Neural cell (in vitro differentiated cells): ENCODE measurements around the gene TEKT5. TPM values are rescaled to one million over a fixed set of nuclear protein-coding genes. Genes with fewer than 3 reads are reported as not detected.

Experiments used
- H2AFZ ChIP-seq: fragments of 200-600, 300-800 bp; sonication (generic), shearing (Covaris generic); 2 replicates; pipeline ENCODE4 v1.6.0; 2014; ENCODE audit warnings: low read depth, mild to moderate bottlenecking, antibody characterized with exemption, low read length, moderate library complexity
- H3F3A ChIP-seq: fragments of 200-600 bp; shearing (Covaris generic); 2 replicates; pipeline ENCODE4 v1.6.1; 2016; ENCODE audit warnings: mild to moderate bottlenecking, moderate library complexity, mixed read lengths, antibody characterized with exemption, low read length; ENCODE audit not compliant: insufficient read depth, poor library complexity, severe bottlenecking
- H3K27ac ChIP-seq: fragments of 200-600, 300-800 bp; sonication (generic), shearing (Covaris generic); 2 replicates; pipeline ENCODE4 v1.5.1; 2014; ENCODE audit warnings: mild to moderate bottlenecking, low read length, moderate library complexity
- H3K27me3 ChIP-seq: fragments of 300-800, 200-600 bp; sonication (generic), shearing (Covaris generic); 2 replicates; pipeline ENCODE4 v1.6.0; 2014; ENCODE audit warnings: mild to moderate bottlenecking, low read depth, low read length, moderate library complexity; ENCODE audit not compliant: insufficient read depth
- H3K36me3 ChIP-seq: fragments of 300-800, 200-600 bp; sonication (generic), shearing (Covaris generic); 2 replicates; pipeline ENCODE4 v1.5.1; 2014; ENCODE audit warnings: mild to moderate bottlenecking, antibody characterized with exemption, low read length, moderate library complexity; ENCODE audit not compliant: insufficient read depth
- H3K4me2 ChIP-seq: fragments of 300-800, 200-600 bp; sonication (generic), shearing (Covaris generic); 2 replicates; pipeline ENCODE4 v1.6.0; 2014; ENCODE audit warnings: mild to moderate bottlenecking, low read length
- H3K4me3 ChIP-seq: fragments of 300-800, 200-600 bp; sonication (generic), shearing (Covaris generic); 2 replicates; pipeline ENCODE4 v1.5.1; 2014; ENCODE audit warnings: mild to moderate bottlenecking, low read length, moderate library complexity
- H3K79me2 ChIP-seq: fragments of 200-600 bp; shearing (Covaris generic); replicated peaks from 2 replicates; pipeline ENCODE4 v1.6.0; 2014; ENCODE audit warnings: mild to moderate bottlenecking, low read length, moderate library complexity; ENCODE audit not compliant: insufficient read depth
- H3K9ac ChIP-seq: fragments of 300-800, 200-600 bp; sonication (generic), shearing (Covaris generic); 2 replicates; pipeline ENCODE4 v1.6.1; 2016; ENCODE audit warnings: mild to moderate bottlenecking, low read length, mixed read lengths
- H3K9me2 ChIP-seq: fragments of 200-600 bp; shearing (Covaris generic); 2 replicates; pipeline ENCODE4 v1.6.1; 2016; ENCODE audit warnings: mild to moderate bottlenecking, low read length, mixed read lengths; ENCODE audit not compliant: insufficient read depth
- H3K9me3 ChIP-seq: fragments of 200-600, 300-800 bp; sonication (generic), shearing (Covaris generic); 2 replicates; pipeline ENCODE4 v1.6.1; 2016; ENCODE audit warnings: mild to moderate bottlenecking, mixed run types, low read length, moderate library complexity, mixed read lengths
- H4K20me1 ChIP-seq: fragments of 200-600 bp; shearing (Covaris generic); 2 replicates; pipeline ENCODE4 v1.6.1; 2016; ENCODE audit warnings: mild to moderate bottlenecking, mixed run types; ENCODE audit not compliant: insufficient read depth
- EP300 ChIP-seq: fragments of 450-650 bp; conservative IDR thresholded peaks from 2 replicates; pipeline ENCODE4 v1.6.1; 2014; ENCODE audit warnings: antibody characterized with exemption, mild to moderate bottlenecking, moderate library complexity; ENCODE audit not compliant: poor library complexity, severe bottlenecking
- EZH2 ChIP-seq: fragments of 200-600, 300-800 bp; shearing (Covaris generic), sonication (generic); IDR thresholded peaks from 2 replicates; pipeline ENCODE4 v1.6.1; 2014; ENCODE audit warnings: antibody characterized with exemption, low read length, borderline replicate concordance, mild to moderate bottlenecking; ENCODE audit not compliant: insufficient read depth, poor library complexity, severe bottlenecking
- MXI1 ChIP-seq: fragments of 450-650 bp; conservative IDR thresholded peaks from 2 replicates; pipeline ENCODE4 v1.6.1; 2014; ENCODE audit warnings: antibody characterized with exemption, mild to moderate bottlenecking; ENCODE audit not compliant: poor library complexity, severe bottlenecking
- POLR2AphosphoS5 ChIP-seq: IDR thresholded peaks from 2 replicates; pipeline ENCODE4 v1.6.1; 2012
- RAD21 ChIP-seq: fragments of 450-650 bp; conservative IDR thresholded peaks from 2 replicates; pipeline ENCODE4 v1.6.1; 2014; ENCODE audit warnings: antibody characterized with exemption, mild to moderate bottlenecking, moderate library complexity
- SMC3 ChIP-seq: fragments of 450-650 bp; conservative IDR thresholded peaks from 2 replicates; pipeline ENCODE4 v1.6.1; 2014; ENCODE audit warnings: antibody characterized with exemption, mild to moderate bottlenecking, moderate library complexity; ENCODE audit not compliant: poor library complexity
- TAF1 ChIP-seq: IDR thresholded peaks from 2 replicates; pipeline ENCODE4 v1.6.1; 2012; ENCODE audit warnings: low read depth
- polyA plus RNA-seq: library from polyadenylated mRNA; depleted of rRNA; stranded (reverse); fragments of >200 nt; gene quantifications from 2 replicates; pipeline ENCODE4 v1.2.3, GENCODE V29; 2014
- TF ChIP-seq, protein P1 (sequence below): IDR thresholded peaks from 2 replicates; pipeline ENCODE4 v1.6.1; 2012; ENCODE audit warnings: borderline replicate concordance
- TF ChIP-seq, protein P2 (sequence below): fragments of 450-650 bp; IDR thresholded peaks from 2 replicates; pipeline ENCODE4 v1.5.1; 2014; ENCODE audit warnings: antibody characterized with exemption, mild to moderate bottlenecking, moderate library complexity; ENCODE audit not compliant: poor library complexity, severe bottlenecking

TEKT5 gene
- polyA plus RNA-seq, 1 donor from 2014 or later: not detected

DNA sequence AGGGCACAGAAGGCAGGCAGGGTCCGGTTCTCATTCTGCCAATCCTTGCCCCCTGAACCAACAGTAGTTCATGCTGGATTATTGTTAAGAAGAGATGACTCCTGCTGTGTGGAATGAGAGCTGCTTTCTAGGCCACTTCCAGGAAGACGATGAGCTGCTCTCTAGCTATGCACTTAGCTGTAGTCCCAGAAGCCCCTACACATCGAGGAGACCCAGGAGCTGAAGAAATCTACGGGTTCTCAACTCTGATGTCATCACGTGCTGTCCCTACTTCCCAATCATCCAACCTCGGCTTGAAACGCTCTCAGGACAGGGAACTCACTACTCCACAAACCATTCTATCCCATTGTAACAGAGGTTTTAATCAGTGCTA, 85.3 kb downstream of the TEKT5 start:
- H3K27ac ChIP-seq: no peak overlapping the region
- H3K4me2 ChIP-seq: no peak overlapping the region
- no peaks in the 10 kb centered on the region for H3K9me2 ChIP-seq
- no peaks in the 10 kb centered on the region for H3K9me3 ChIP-seq
- H3K9ac ChIP-seq: no peak overlapping the region
- no peaks in the 10 kb centered on the region for H3K27me3 ChIP-seq
- H2AFZ ChIP-seq: no peak overlapping the region
- no peak overlapping the region for H3K4me3 ChIP-seq
- no peaks in the 10 kb centered on the region for H4K20me1 ChIP-seq
- H3K36me3 ChIP-seq: no peaks in the 10 kb centered on the region
- no peaks in the 10 kb centered on the region for H3K79me2 ChIP-seq
- TF ChIP-seq, protein P1, sequence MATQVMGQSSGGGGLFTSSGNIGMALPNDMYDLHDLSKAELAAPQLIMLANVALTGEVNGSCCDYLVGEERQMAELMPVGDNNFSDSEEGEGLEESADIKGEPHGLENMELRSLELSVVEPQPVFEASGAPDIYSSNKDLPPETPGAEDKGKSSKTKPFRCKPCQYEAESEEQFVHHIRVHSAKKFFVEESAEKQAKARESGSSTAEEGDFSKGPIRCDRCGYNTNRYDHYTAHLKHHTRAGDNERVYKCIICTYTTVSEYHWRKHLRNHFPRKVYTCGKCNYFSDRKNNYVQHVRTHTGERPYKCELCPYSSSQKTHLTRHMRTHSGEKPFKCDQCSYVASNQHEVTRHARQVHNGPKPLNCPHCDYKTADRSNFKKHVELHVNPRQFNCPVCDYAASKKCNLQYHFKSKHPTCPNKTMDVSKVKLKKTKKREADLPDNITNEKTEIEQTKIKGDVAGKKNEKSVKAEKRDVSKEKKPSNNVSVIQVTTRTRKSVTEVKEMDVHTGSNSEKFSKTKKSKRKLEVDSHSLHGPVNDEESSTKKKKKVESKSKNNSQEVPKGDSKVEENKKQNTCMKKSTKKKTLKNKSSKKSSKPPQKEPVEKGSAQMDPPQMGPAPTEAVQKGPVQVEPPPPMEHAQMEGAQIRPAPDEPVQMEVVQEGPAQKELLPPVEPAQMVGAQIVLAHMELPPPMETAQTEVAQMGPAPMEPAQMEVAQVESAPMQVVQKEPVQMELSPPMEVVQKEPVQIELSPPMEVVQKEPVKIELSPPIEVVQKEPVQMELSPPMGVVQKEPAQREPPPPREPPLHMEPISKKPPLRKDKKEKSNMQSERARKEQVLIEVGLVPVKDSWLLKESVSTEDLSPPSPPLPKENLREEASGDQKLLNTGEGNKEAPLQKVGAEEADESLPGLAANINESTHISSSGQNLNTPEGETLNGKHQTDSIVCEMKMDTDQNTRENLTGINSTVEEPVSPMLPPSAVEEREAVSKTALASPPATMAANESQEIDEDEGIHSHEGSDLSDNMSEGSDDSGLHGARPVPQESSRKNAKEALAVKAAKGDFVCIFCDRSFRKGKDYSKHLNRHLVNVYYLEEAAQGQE: no peak
- TF ChIP-seq POLR2AphosphoS5 (no peak), EP300 (no peak), SMC3 (no peak), RAD21 (no peak), EZH2 (no peak), TAF1 (no peak), MXI1 (no peak)
- TF ChIP-seq, protein P2, sequence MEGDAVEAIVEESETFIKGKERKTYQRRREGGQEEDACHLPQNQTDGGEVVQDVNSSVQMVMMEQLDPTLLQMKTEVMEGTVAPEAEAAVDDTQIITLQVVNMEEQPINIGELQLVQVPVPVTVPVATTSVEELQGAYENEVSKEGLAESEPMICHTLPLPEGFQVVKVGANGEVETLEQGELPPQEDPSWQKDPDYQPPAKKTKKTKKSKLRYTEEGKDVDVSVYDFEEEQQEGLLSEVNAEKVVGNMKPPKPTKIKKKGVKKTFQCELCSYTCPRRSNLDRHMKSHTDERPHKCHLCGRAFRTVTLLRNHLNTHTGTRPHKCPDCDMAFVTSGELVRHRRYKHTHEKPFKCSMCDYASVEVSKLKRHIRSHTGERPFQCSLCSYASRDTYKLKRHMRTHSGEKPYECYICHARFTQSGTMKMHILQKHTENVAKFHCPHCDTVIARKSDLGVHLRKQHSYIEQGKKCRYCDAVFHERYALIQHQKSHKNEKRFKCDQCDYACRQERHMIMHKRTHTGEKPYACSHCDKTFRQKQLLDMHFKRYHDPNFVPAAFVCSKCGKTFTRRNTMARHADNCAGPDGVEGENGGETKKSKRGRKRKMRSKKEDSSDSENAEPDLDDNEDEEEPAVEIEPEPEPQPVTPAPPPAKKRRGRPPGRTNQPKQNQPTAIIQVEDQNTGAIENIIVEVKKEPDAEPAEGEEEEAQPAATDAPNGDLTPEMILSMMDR: no peak
- no peaks in the 10 kb centered on the region for H3F3A ChIP-seq

GRCh38 chr16:10608687-10609401, 85.9 kb downstream of the TEKT5 start:
- Histone ChIP-seq H3K9ac (no peak overlapping the region), H2AFZ (no peak overlapping the region), H3K9me2 (no peaks in the 10 kb centered on the region), H3F3A (no peaks in the 10 kb centered on the region), H3K4me3 (no peak overlapping the region), H4K20me1 (no peaks in the 10 kb centered on the region), H3K27me3 (no peaks in the 10 kb centered on the region), H3K36me3 (no peaks in the 10 kb centered on the region), H3K27ac (no peak overlapping the region), H3K79me2 (no peaks in the 10 kb centered on the region), H3K4me2 (no peak overlapping the region), H3K9me3 (no peaks in the 10 kb centered on the region)
- no peak for TF ChIP-seq EZH2
- TF ChIP-seq RAD21: no peak

DNA sequence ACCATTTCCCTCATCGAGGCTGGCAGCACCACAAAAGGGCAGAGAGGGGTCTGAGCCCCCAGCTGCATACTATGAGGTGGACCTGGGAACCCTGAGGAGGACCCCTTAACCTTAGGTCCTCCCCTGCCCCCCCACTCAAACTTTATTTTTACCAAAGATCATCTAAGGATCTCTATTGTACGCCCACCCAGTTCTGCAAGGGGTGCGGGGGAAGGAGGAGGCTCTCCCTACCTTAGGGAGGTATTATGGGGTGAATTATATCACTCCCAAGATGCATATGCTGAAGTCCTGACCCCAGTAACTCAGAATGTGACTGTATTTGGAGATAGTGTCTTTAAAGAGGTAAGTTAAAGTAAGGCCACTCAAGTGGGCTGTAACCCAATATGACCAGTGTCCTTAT, 87.6 kb downstream of the TEKT5 start:
- no peaks in the 10 kb centered on the region for H4K20me1 ChIP-seq
- no peak overlapping the region for H3K4me2 ChIP-seq
- H3F3A ChIP-seq: no peaks in the 10 kb centered on the region
- H3K9me2 ChIP-seq: no peaks in the 10 kb centered on the region
- H3K4me3 ChIP-seq: no peak overlapping the region
- no peak for TF ChIP-seq SMC3
- TF ChIP-seq MXI1: no peak
- TF ChIP-seq, protein P2: no peak
- no peak for TF ChIP-seq POLR2AphosphoS5
- no peak for TF ChIP-seq EP300
- no peak for TF ChIP-seq TAF1
- TF ChIP-seq EZH2: no peak
- TF ChIP-seq, protein P1: no peak
- no peak for TF ChIP-seq RAD21
- no peaks in the 10 kb centered on the region for H3K36me3 ChIP-seq
- H3K9me3 ChIP-seq: no peaks in the 10 kb centered on the region
- H3K9ac ChIP-seq: no peak overlapping the region
- no peak overlapping the region for H3K27ac ChIP-seq
- no peaks in the 10 kb centered on the region for H3K27me3 ChIP-seq
- H2AFZ ChIP-seq: no peak overlapping the region
- H3K79me2 ChIP-seq: no peaks in the 10 kb centered on the region
